Measurements from ENCODE around the gene GARIN5B. TPM values are rescaled to one million over a fixed set of nuclear protein-coding genes. Genes with fewer than 3 reads are reported as not detected.

The GARIN5B gene
- total and polyA plus RNA-seq, 2 of the 8 experiments (the other 6 are each of a cell fraction or from before 2014, with no cell fraction given), result 0.03 TPM; not detected in 1

DNA sequence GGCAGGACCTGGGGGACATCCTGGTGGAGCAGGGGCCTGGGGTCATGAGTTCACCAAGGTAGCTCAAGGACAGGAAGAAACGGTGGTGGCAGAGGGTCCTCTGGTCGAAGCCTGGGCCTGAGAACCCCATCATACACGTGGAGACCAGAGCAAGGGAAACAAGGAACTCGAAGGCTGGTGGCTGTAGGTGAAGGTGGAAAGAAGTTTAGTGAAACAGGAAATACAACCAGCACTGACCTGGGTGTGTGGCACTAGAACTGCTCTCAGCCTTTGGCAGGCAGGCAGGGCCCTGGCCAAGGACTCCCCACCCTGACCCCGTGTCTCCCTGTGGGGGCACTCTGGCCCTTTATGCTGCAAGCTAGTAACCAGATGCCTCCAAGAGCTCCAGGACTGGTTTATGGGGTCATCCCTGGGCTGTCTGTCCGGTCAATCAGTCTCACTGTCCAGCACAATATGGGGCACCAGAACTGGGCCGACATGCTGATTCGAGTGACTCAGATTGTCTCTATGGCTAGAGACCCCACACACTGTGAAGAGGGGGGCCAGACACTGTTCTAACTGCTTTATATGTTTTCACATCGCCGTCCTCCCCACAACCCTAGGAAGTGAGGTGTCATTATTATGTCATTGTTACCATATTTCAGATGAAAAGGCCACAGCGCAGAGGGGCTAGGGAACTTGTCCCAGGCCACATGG, 12.3 kb downstream of the GARIN5B start:
- Histone ChIP-seq H3K9ac (replicated peaks in 1 of 4; ENCODE audit: extremely low read depth in 1 of 4, low read depth in 3 of 4, low read length in 3 of 4) (no peak overlapping the region), H3K79me1 (ENCODE audit: low read depth, low read length) (no peaks in the 10 kb centered on the region), H4K91ac (replicated peaks; ENCODE audit: insufficient read length, low read length) (no peak overlapping the region), H3K4me2 (ENCODE audit: insufficient read depth in 1 of 2, low read depth in 2 of 2, low read length in 2 of 2) (no peak overlapping the region), H3K79me2 (ENCODE audit: control insufficient read depth in 1 of 2, insufficient read depth in 2 of 2, low read length in 2 of 2) (no peaks in the 10 kb centered on the region), H2BK12ac (ENCODE audit: low read depth, low read length) (peak overlapping the region; percentile 93; the same call in 1 of the 2 replicates), H4K8ac (ENCODE audit: extremely low read depth, insufficient read depth, low read length) (no peak overlapping the region; the same call in 1 of the 2 replicates), H2AFZ (ENCODE audit: low read length) (no peak overlapping the region), H3K18ac (ENCODE audit: extremely low read depth, low read length) (peak overlapping the region; percentile 71; the same call in 1 of the 2 replicates), H2AK5ac (ENCODE audit: low read depth, low read length) (peak overlapping the region; percentile 89), H3K23me2 (ENCODE audit: low read depth, low read length) (peaks cover 12% of the 10 kb centered on the region; the same call in 1 of the 2 replicates), H3K4me3 (ENCODE audit: extremely low read depth in 1 of 4, insufficient read depth in 2 of 4, low read depth in 3 of 4, low read length in 4 of 4) (no peak overlapping the region), H4K20me1 (replicated peaks in 1 of 2; ENCODE audit: control insufficient read depth in 1 of 2, insufficient read depth in 2 of 2, low read length in 2 of 2) (peaks cover 0 to 10% of the 10 kb centered on the region in 2 experiments), H4K5ac (ENCODE audit: insufficient read length, low read depth, low read length) (no peak overlapping the region), H3K56ac (replicated peaks; ENCODE audit: insufficient read length, low read depth, low read length) (no peak overlapping the region), H2BK15ac (ENCODE audit: low read length) (peak overlapping the region; percentile 61), H3K14ac (ENCODE audit: insufficient read length) (no peak overlapping the region), H2BK120ac (replicated peaks; ENCODE audit: low read depth, low read length) (no peak overlapping the region), H3K4me1 (replicated peaks in 1 of 4; ENCODE audit: control insufficient read depth in 3 of 4, insufficient read depth in 4 of 4, low read length in 3 of 4) (peaks cover 11 to 45% (median 28%) of the 10 kb centered on the region in 4 experiments), H3K27me3 (replicated peaks in 1 of 4; ENCODE audit: control insufficient read depth in 3 of 4, extremely low read depth in 1 of 4, insufficient read depth in 3 of 4, low read length in 3 of 4) (peaks cover 17 to 37% (median 32%) of the 10 kb centered on the region in 4 experiments), H3K9me3 (ENCODE audit: insufficient read depth in 2 of 2, low read depth in 1 of 2, low read length in 1 of 2) (no peaks in the 10 kb centered on the region), H3K4ac (replicated peaks; ENCODE audit: insufficient read length, low read depth, low read length) (peak overlapping the region; percentile 50), H3K36me3 (ENCODE audit: control insufficient read depth in 2 of 4, insufficient read depth in 4 of 4, low read length in 3 of 4) (peaks cover 0 to 31% (median 7%) of the 10 kb centered on the region in 4 experiments; a peak in 2 of 8 replicates), H3K23ac (ENCODE audit: insufficient read length) (no peak overlapping the region), H2BK20ac (ENCODE audit: low read length) (0 out of 2 replicates have a peak overlapping the region, but pooled peaks have one; percentile 23), H3K27ac (ENCODE audit: low read depth, low read length) (no peak overlapping the region), H2BK5ac (ENCODE audit: low read depth, low read length) (peak overlapping the region; percentile 10)
- ChIA-PET POLR2A (ENCODE audit: partially characterized antibody) (interaction anchor here (1.0 to 7.9 kb wide), 10 partner anchors 10 to 56 kb away, joined by 4 to 58 read pairs (median 14); partner anchors contain the start of genes IL11, KMT5C, TMEM238 and UBE2S), CTCF (ENCODE audit: partially characterized antibody) (interaction anchor here (0.8 to 1.6 kb wide), 7 partner anchors 9 to 49 kb away, joined by 3 to 5 read pairs (median 3); partner anchors contain the start of gene KMT5C)
- DNase-seq (ENCODE audit: low read depth in 1 of 2, low spot score in 2 of 2), result no peak
- no peak for FAIRE-seq
- WGBS, 2 experiments (ENCODE audit: extremely low coverage in 1 of 2, insufficient coverage in 1 of 2, insufficient read length in 1 of 2, insufficient replicate concordance in 2 of 2, low coverage in 1 of 2, low lambda C conversion rate in 2 of 2, missing lambda C conversion rate in 1 of 2), result 86% methylated on average over 11 of the region's 11 CpGs; no CpG with 5 or more reads in 1 of the 2 experiments
- TF ChIP-seq, protein P1, sequence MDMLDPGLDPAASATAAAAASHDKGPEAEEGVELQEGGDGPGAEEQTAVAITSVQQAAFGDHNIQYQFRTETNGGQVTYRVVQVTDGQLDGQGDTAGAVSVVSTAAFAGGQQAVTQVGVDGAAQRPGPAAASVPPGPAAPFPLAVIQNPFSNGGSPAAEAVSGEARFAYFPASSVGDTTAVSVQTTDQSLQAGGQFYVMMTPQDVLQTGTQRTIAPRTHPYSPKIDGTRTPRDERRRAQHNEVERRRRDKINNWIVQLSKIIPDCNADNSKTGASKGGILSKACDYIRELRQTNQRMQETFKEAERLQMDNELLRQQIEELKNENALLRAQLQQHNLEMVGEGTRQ (IDR thresholded peaks at IDR 0.05; ENCODE audit: low read length), result no peak
- TF ChIP-seq POLR2AphosphoS5 (IDR thresholded peaks at IDR 0.05; ENCODE audit: low read depth, low read length), result no peak
- TF ChIP-seq FOSL1 (IDR thresholded peaks at IDR 0.05; ENCODE audit: insufficient read depth, low read depth, low read length), result no peak
- TF ChIP-seq BRCA1 (IDR thresholded peaks at IDR 0.05; ENCODE audit: low read depth, low read length), result no peak
- no peak for TF ChIP-seq KDM5A (IDR thresholded peaks at IDR 0.05; ENCODE audit: low read length)

All from H1 (cell line).